ENCODE results near the gene FYCO1. TPM values are rescaled to one million over a fixed set of nuclear protein-coding genes. Genes with fewer than 3 reads are reported as not detected.

The FYCO1 gene
- total RNA-seq, 2 experiments from 2014 or later: 9.4 to 15.2 TPM

- POLR2A ChIA-PET: interaction anchor here (0.6 kb wide), 1 partner anchor 215 kb away, joined by 7 read pairs; no protein-coding TSS in a partner anchor
- no peaks in the 10 kb centered on the region for H3K9me2 ChIP-seq (ENCODE audit: insufficient read depth, low read length)
- intact Hi-C loops (cut with micrococcal nuclease; ENCODE audit: unreplicated experiment): no loop called here
- CTCF ChIA-PET (ENCODE audit: unreplicated experiment): no interaction called here
- no peak overlapping the region for H3K4me3 ChIP-seq (ENCODE audit: low read depth, low read length, poor library complexity, severe bottlenecking)
- H3K4me1 ChIP-seq (ENCODE audit: insufficient read depth, low read length, poor library complexity, severe bottlenecking): no peaks in the 10 kb centered on the region
- DNase-seq (ENCODE audit: low spot score): no peak
- H3K27ac ChIP-seq (ENCODE audit: low read depth, low read length, poor library complexity, severe bottlenecking): no peak overlapping the region
- no TSS peak for BruUV-seq (replicated peaks)
- H3K4me2 ChIP-seq (ENCODE audit: low read length): no peak overlapping the region
- no peak for TF ChIP-seq CTCF (conservative IDR thresholded peaks at IDR 0.05; ENCODE audit: low read length)
- TF ChIP-seq EZH2phosphoT487 (IDR thresholded peaks at IDR 0.05; ENCODE audit: borderline replicate concordance, low read depth, low read length): no peak
- no peaks in the 10 kb centered on the region for H3K79me2 ChIP-seq (ENCODE audit: insufficient read depth, low read depth, low read length)
- H3K9me3 ChIP-seq (ENCODE audit: low read length): no peaks in the 10 kb centered on the region
- H2AFZ ChIP-seq (ENCODE audit: low read length): no peak overlapping the region
- H3K36me3 ChIP-seq (ENCODE audit: insufficient read depth, low read length): no peaks in the 10 kb centered on the region
- H4K20me1 ChIP-seq (ENCODE audit: insufficient read depth, low read length): no peaks in the 10 kb centered on the region
Measured at GRCh38 chr3:45874677-45875346, 120.8 kb downstream of the FYCO1 start.

- TF ChIP-seq CTCF (conservative IDR thresholded peaks at IDR 0.05; ENCODE audit: low read length) (no peak), EZH2phosphoT487 (IDR thresholded peaks at IDR 0.05; ENCODE audit: borderline replicate concordance, low read depth, low read length) (no peak)
- Histone ChIP-seq H2AFZ (ENCODE audit: low read length) (no peak overlapping the region), H3K9me2 (ENCODE audit: insufficient read depth, low read length) (no peaks in the 10 kb centered on the region), H3K4me2 (ENCODE audit: low read length) (no peak overlapping the region), H3K79me2 (ENCODE audit: insufficient read depth, low read depth, low read length) (no peaks in the 10 kb centered on the region), H3K36me3 (ENCODE audit: insufficient read depth, low read length) (no peaks in the 10 kb centered on the region), H3K4me1 (ENCODE audit: insufficient read depth, low read length, poor library complexity, severe bottlenecking) (no peaks in the 10 kb centered on the region), H3K9me3 (ENCODE audit: low read length) (no peaks in the 10 kb centered on the region), H4K20me1 (ENCODE audit: insufficient read depth, low read length) (no peaks in the 10 kb centered on the region), H3K27ac (ENCODE audit: low read depth, low read length, poor library complexity, severe bottlenecking) (no peak overlapping the region), H3K4me3 (ENCODE audit: low read depth, low read length, poor library complexity, severe bottlenecking) (no peak overlapping the region)
- no peak for DNase-seq (ENCODE audit: low spot score)
- CTCF ChIA-PET (ENCODE audit: unreplicated experiment): no interaction called here
- intact Hi-C loops (cut with micrococcal nuclease; ENCODE audit: unreplicated experiment): no loop called here
- no TSS peak for BruUV-seq (replicated peaks)
- POLR2A ChIA-PET: no interaction called here
Measured at GRCh38 chr3:45873638-45874037, 122.0 kb downstream of the FYCO1 start.

GRCh38 chr3:45873036-45873435 is 122.6 kb downstream of the FYCO1 start:
- no peak for DNase-seq (ENCODE audit: low spot score)
- no peak overlapping the region for H3K4me3 ChIP-seq (ENCODE audit: low read depth, low read length, poor library complexity, severe bottlenecking)
- no peak overlapping the region for H3K4me2 ChIP-seq (ENCODE audit: low read length)
- TF ChIP-seq CTCF (conservative IDR thresholded peaks at IDR 0.05; ENCODE audit: low read length): no peak
- no peak for TF ChIP-seq EZH2phosphoT487 (IDR thresholded peaks at IDR 0.05; ENCODE audit: borderline replicate concordance, low read depth, low read length)
- intact Hi-C loops (cut with micrococcal nuclease; ENCODE audit: unreplicated experiment): no loop called here
- CTCF ChIA-PET (ENCODE audit: unreplicated experiment): no interaction called here
- POLR2A ChIA-PET: no interaction called here
- H3K27ac ChIP-seq (ENCODE audit: low read depth, low read length, poor library complexity, severe bottlenecking): no peak overlapping the region
- H3K9me2 ChIP-seq (ENCODE audit: insufficient read depth, low read length): no peaks in the 10 kb centered on the region
- no peaks in the 10 kb centered on the region for H3K79me2 ChIP-seq (ENCODE audit: insufficient read depth, low read depth, low read length)
- no TSS peak for BruUV-seq (replicated peaks)
- H2AFZ ChIP-seq (ENCODE audit: low read length): no peak overlapping the region
- no peaks in the 10 kb centered on the region for H3K36me3 ChIP-seq (ENCODE audit: insufficient read depth, low read length)
- no peaks in the 10 kb centered on the region for H3K4me1 ChIP-seq (ENCODE audit: insufficient read depth, low read length, poor library complexity, severe bottlenecking)
- no peaks in the 10 kb centered on the region for H4K20me1 ChIP-seq (ENCODE audit: insufficient read depth, low read length)
- H3K9me3 ChIP-seq (ENCODE audit: low read length): no peaks in the 10 kb centered on the region

All from OCI-LY7 (cell line).